ENCODE results near the gene CAPN5.
"Not testable (repeated sequence)": the region's sequence is repeated elsewhere in the genome, so short reads cannot be mapped to it uniquely, and the experiment has no call there.

CAPN5 gene

DNA sequence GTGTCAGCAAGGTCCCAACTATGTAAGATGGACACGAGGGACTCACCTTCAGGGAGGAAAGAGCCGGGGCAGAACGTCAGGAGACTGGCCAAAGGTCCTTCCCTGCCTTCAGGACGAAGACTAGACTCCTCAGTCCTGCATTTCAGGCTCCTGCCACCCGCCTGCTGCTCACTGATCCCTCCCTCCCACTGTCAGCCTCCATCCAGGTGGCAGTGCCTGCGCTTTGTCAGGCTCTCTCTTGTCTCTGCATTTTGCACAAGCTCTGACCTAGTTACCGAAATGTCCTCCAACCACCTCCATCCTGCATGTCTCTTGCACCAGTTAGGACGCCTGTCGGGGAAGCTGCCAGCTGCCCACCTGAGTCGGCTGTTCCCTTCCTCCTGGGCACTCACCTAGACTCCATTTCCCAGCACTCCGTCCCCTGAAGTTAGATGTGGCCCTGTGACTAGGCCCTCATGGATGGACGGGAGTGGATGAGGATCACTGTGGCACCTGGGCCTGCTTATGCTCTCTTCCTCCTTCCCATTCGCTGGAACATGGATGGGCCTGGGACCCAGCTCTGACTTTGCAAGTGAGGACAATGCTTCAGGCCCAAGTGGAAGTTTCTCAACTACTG, 24.6 kb upstream of the CAPN5 start:
- DNase-seq (ENCODE audit: low read depth, low spot score) = no peak
- TF ChIP-seq ZNF274 (IDR thresholded peaks at IDR 0.05; ENCODE audit: low read depth, low read length) = no peak
- TF ChIP-seq SUZ12 (IDR thresholded peaks at IDR 0.05; ENCODE audit: extremely low read depth, insufficient read depth, insufficient read length) = no peak
- no peak for TF ChIP-seq YY1 (IDR thresholded peaks at IDR 0.05; ENCODE audit: insufficient read depth, insufficient read length)
- Histone ChIP-seq H3K27me3 (ENCODE audit: insufficient read depth, insufficient read length) (peaks cover 48% of the 10 kb centered on the region), H3K4me3 (ENCODE audit: insufficient read length, low read depth) (no peak overlapping the region), H3K9ac (ENCODE audit: insufficient read length, low read depth) (no peak overlapping the region), H3K9me3 (ENCODE audit: insufficient read depth, low read length) (no peaks in the 10 kb centered on the region; the same call in 1 of the 2 replicates), H3K36me3 (ENCODE audit: insufficient read depth, insufficient read length, low read length) (no peaks in the 10 kb centered on the region), H3K4me1 (ENCODE audit: insufficient read depth, insufficient read length) (peaks cover 9% of the 10 kb centered on the region)

- Histone ChIP-seq H3K9ac (ENCODE audit: insufficient read length, low read depth) (no peak overlapping the region), H3K9me3 (ENCODE audit: insufficient read depth, low read length) (no peaks in the 10 kb centered on the region; the same call in 1 of the 2 replicates), H3K4me3 (ENCODE audit: insufficient read length, low read depth) (no peak overlapping the region), H3K4me1 (ENCODE audit: insufficient read depth, insufficient read length) (peaks cover 9% of the 10 kb centered on the region), H3K27me3 (ENCODE audit: insufficient read depth, insufficient read length) (peaks cover 39% of the 10 kb centered on the region), H3K36me3 (ENCODE audit: insufficient read depth, insufficient read length, low read length) (no peaks in the 10 kb centered on the region)
- no peak for DNase-seq (ENCODE audit: low read depth, low spot score)
- TF ChIP-seq YY1 (IDR thresholded peaks at IDR 0.05; ENCODE audit: insufficient read depth, insufficient read length) (no peak), SUZ12 (IDR thresholded peaks at IDR 0.05; ENCODE audit: extremely low read depth, insufficient read depth, insufficient read length) (no peak), ZNF274 (IDR thresholded peaks at IDR 0.05; ENCODE audit: low read depth, low read length) (no peak)
These were observed 22.4 kb upstream of the CAPN5 start for GRCh38 chr11:77044356-77044755.

- H3K4me3 ChIP-seq (ENCODE audit: insufficient read length, low read depth) = no peak overlapping the region
- peaks cover 9% of the 10 kb centered on the region for H3K4me1 ChIP-seq (ENCODE audit: insufficient read depth, insufficient read length)
- no peak overlapping the region for H3K9ac ChIP-seq (ENCODE audit: insufficient read length, low read depth)
- H3K27me3 ChIP-seq (ENCODE audit: insufficient read depth, insufficient read length) = peaks cover 34% of the 10 kb centered on the region
- H3K36me3 ChIP-seq (ENCODE audit: insufficient read depth, insufficient read length, low read length) = no peaks in the 10 kb centered on the region
- TF ChIP-seq YY1 (IDR thresholded peaks at IDR 0.05; ENCODE audit: insufficient read depth, insufficient read length) (no peak), SUZ12 (IDR thresholded peaks at IDR 0.05; ENCODE audit: extremely low read depth, insufficient read depth, insufficient read length) (no peak), ZNF274 (IDR thresholded peaks at IDR 0.05; ENCODE audit: low read depth, low read length) (no peak)
- no peak for DNase-seq (ENCODE audit: low read depth, low spot score)
- H3K9me3 ChIP-seq (ENCODE audit: insufficient read depth, low read length) = no peaks in the 10 kb centered on the region; the same call in 1 of the 2 replicates
These were observed 21.9 kb upstream of the CAPN5 start for GRCh38 chr11:77044886-77045285.

GRCh38 chr11:77046060-77046501, 20.7 kb upstream of the CAPN5 start:
- Histone ChIP-seq H3K9me3 (ENCODE audit: insufficient read depth, low read length) (no peaks in the 10 kb centered on the region), H3K4me3 (ENCODE audit: insufficient read length, low read depth) (no peak overlapping the region), H3K4me1 (ENCODE audit: insufficient read depth, insufficient read length) (peaks cover 4% of the 10 kb centered on the region), H3K36me3 (ENCODE audit: insufficient read depth, insufficient read length, low read length) (no peaks in the 10 kb centered on the region), H3K27me3 (ENCODE audit: insufficient read depth, insufficient read length) (peaks cover 22% of the 10 kb centered on the region), H3K9ac (ENCODE audit: insufficient read length, low read depth) (no peak overlapping the region)
- peak; percentile 30 for DNase-seq (ENCODE audit: low read depth, low spot score)
- TF ChIP-seq ZNF274 (IDR thresholded peaks at IDR 0.05; ENCODE audit: low read depth, low read length) (no peak), SUZ12 (IDR thresholded peaks at IDR 0.05; ENCODE audit: extremely low read depth, insufficient read depth, insufficient read length) (no peak), YY1 (IDR thresholded peaks at IDR 0.05; ENCODE audit: insufficient read depth, insufficient read length) (no peak)

DNA sequence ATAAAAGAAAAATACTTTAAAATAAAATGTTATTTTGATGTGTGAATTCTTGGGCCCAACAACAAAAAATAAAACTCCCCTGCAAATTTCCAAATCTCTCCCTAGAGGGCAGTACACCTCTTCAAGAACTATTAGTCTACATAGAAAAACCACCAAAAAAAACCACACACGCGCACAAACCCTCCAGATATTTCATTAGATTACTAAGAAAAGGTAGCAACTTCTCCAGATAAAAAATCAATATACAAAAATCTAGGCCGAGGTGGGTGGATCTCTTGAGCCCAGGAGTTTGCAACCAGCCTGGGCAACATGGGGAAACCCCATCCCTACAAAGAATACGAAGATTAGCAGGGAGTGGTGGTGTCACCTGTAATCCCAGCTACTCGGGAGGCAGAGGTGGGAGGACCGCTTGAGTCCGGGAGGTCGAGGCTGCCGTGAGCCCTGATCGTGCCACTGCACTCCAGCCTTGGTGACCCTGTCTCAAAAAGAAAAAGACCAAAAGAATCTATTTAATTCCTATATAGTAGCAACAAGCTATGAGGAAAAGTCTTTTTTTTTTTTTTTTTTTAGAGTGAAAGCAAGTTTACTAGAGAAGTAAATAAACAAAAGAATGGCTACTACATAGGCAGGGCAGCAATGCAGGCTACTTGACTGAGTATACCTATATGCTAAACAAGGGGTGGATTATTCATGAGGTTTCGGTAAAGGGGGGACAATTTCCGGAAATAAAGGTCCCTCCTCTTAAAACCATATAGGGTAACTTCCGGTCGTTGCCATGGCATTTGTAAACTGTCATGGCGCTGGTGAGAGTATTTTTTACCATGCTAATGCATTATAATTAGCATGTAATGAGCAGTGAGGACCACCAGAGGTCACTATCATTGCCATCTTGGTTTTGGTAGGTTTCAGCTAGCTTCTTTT, 19.5 kb upstream of the CAPN5 start:
- H3K36me3 ChIP-seq (ENCODE audit: insufficient read depth, insufficient read length, low read length) = no peaks in the 10 kb centered on the region
- peak; percentile 85 for DNase-seq (ENCODE audit: low read depth, low spot score)

DNA sequence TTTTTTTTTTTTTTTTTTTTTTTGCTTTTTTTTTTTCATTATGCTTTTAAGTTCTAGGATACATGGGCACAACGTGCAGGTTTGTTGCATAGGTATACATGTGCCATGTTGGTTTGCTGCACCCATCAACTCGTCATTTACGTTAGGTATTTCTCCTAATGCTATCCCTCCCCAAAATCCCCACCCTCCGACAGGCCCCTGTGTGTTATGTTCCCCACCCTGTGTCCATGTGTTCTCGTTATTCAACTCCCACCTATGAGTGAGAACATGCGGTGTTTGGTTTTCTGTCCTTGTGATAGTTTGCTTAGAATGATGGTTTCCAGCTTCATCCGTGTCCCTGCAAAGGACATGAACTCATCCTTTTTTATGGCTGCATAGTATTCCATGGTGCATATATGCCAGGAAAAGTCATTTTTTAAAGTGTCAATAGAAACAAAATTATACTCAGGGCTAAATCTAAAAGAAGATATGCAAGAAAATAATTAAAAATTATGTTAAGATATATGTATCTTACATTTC, 18.8 kb upstream of the CAPN5 start:
- not testable (repeated sequence) for H3K9me3 ChIP-seq (ENCODE audit: insufficient read depth, low read length); H3K9ac ChIP-seq (ENCODE audit: insufficient read length, low read depth); H3K36me3 ChIP-seq (ENCODE audit: insufficient read depth, insufficient read length, low read length); H3K4me1 ChIP-seq (ENCODE audit: insufficient read depth, insufficient read length); H3K4me3 ChIP-seq (ENCODE audit: insufficient read length, low read depth); DNase-seq (ENCODE audit: low read depth, low spot score)
- H3K27me3 ChIP-seq (ENCODE audit: insufficient read depth, insufficient read length) = peaks cover 17% of the 10 kb centered on the region

More for the DNA sequence above, 19.5 kb upstream of the CAPN5 start:
- Histone ChIP-seq H3K4me3 (ENCODE audit: insufficient read length, low read depth) (no peak overlapping the region), H3K9ac (ENCODE audit: insufficient read length, low read depth) (no peak overlapping the region), H3K27me3 (ENCODE audit: insufficient read depth, insufficient read length) (peaks cover 17% of the 10 kb centered on the region), H3K9me3 (ENCODE audit: insufficient read depth, low read length) (no peaks in the 10 kb centered on the region), H3K4me1 (ENCODE audit: insufficient read depth, insufficient read length) (peaks cover 3% of the 10 kb centered on the region)
- TF ChIP-seq ZNF274 (IDR thresholded peaks at IDR 0.05; ENCODE audit: low read depth, low read length) = no peak
- peak; percentile 40 for TF ChIP-seq YY1 (IDR thresholded peaks at IDR 0.05; ENCODE audit: insufficient read depth, insufficient read length)
- TF ChIP-seq SUZ12 (IDR thresholded peaks at IDR 0.05; ENCODE audit: extremely low read depth, insufficient read depth, insufficient read length) = no peak

DNA sequence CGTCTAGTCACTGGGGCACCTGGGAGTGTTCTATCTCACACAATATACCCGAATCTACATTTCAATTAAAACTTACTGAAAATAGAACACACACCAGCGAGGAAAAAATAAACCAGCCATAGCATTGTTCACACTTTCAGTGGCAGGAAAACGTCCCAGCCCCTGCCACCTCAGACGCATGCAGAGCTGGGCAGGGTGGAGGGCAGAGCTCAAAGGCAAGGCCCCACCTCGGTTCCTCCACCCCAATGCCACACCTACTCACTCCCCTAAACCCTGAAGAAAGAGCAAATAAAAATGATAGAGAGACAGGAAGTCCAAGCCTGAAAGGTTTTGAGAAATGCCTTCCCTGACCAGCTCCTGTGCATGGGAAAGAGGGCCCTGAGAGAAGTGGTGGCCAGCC, 17.7 kb upstream of the CAPN5 start:
- peaks cover 17% of the 10 kb centered on the region for H3K27me3 ChIP-seq (ENCODE audit: insufficient read depth, insufficient read length)
- DNase-seq (ENCODE audit: low read depth, low spot score) = no peak
- H3K9ac ChIP-seq (ENCODE audit: insufficient read length, low read depth) = no peak overlapping the region
- no peak overlapping the region for H3K4me3 ChIP-seq (ENCODE audit: insufficient read length, low read depth)
- H3K4me1 ChIP-seq (ENCODE audit: insufficient read depth, insufficient read length) = no peaks in the 10 kb centered on the region
- no peak for TF ChIP-seq YY1 (IDR thresholded peaks at IDR 0.05; ENCODE audit: insufficient read depth, insufficient read length)
- TF ChIP-seq ZNF274 (IDR thresholded peaks at IDR 0.05; ENCODE audit: low read depth, low read length) = no peak
- no peak for TF ChIP-seq SUZ12 (IDR thresholded peaks at IDR 0.05; ENCODE audit: extremely low read depth, insufficient read depth, insufficient read length)
- H3K36me3 ChIP-seq (ENCODE audit: insufficient read depth, insufficient read length, low read length) = no peaks in the 10 kb centered on the region
- no peaks in the 10 kb centered on the region for H3K9me3 ChIP-seq (ENCODE audit: insufficient read depth, low read length)
